Mesenchymal stem cell (in vitro differentiated cells and primary cell): ENCODE data around the gene FCER1G.

Source experiments
- DNase-seq: peaks from one replicate; pipeline ENCODE4 v3.0.0-alpha.2; 2013
- H2AFZ ChIP-seq: one replicate; pipeline ENCODE4 v1.6.1; 2013; ENCODE audit warnings: low read depth, mild to moderate bottlenecking, control low read depth, inconsistent platforms, low read length, moderate library complexity
- H2AK5ac ChIP-seq: 2 replicates; pipeline ENCODE4 v1.6.1; 2013; ENCODE audit warnings: low read length, moderate library complexity, mild to moderate bottlenecking, inconsistent platforms; ENCODE audit not compliant: severe bottlenecking
- H2BK120ac ChIP-seq: one replicate; pipeline ENCODE4 v1.6.1; 2013; ENCODE audit warnings: low read depth, mild to moderate bottlenecking, inconsistent platforms, low read length, moderate library complexity
- H2BK12ac ChIP-seq, 2 experiments: one replicate each; pipeline ENCODE4 v1.6.1; 2013; ENCODE audit warnings: inconsistent platforms in 2 of 2, low read length in 2 of 2, mild to moderate bottlenecking in 2 of 2, moderate library complexity in 2 of 2, control low read depth in 1 of 2
- H2BK15ac ChIP-seq: one replicate; pipeline ENCODE4 v1.6.1; 2013; ENCODE audit warnings: mild to moderate bottlenecking, low read depth, inconsistent platforms; ENCODE audit not compliant: poor library complexity, severe bottlenecking
- H2BK5ac ChIP-seq: 2 replicates; pipeline ENCODE4 v1.6.1; 2013; ENCODE audit warnings: low read depth, mild to moderate bottlenecking, low read length, control low read depth, inconsistent platforms; ENCODE audit not compliant: poor library complexity, severe bottlenecking
- H3K14ac ChIP-seq, 2 experiments: one replicate each; pipeline ENCODE4 v1.6.1; 2013; ENCODE audit warnings: inconsistent platforms in 2 of 2, low read length in 2 of 2, control low read depth in 1 of 2, mild to moderate bottlenecking in 1 of 2, moderate library complexity in 1 of 2
- H3K18ac ChIP-seq, 2 experiments: one replicate each; pipeline ENCODE4 v1.6.1; 2013; ENCODE audit warnings: inconsistent platforms in 2 of 2, low read length in 2 of 2, control low read depth in 1 of 2, low read depth in 1 of 2, mild to moderate bottlenecking in 1 of 2
- H3K23ac ChIP-seq, 2 experiments: one replicate each; pipeline ENCODE4 v1.6.1; 2013; ENCODE audit warnings: inconsistent platforms in 2 of 2, low read length in 2 of 2, mild to moderate bottlenecking in 2 of 2, moderate library complexity in 2 of 2, control low read depth in 1 of 2
- H3K27ac ChIP-seq: 2 replicates; pipeline ENCODE4 v1.5.1; 2013; ENCODE audit warnings: mild to moderate bottlenecking, moderate library complexity, low read length, control low read depth, inconsistent platforms; ENCODE audit not compliant: poor library complexity, severe bottlenecking
- H3K27me3 ChIP-seq, 2 experiments: 2 replicates each; pipeline versions ENCODE4 v1.6.1 to v1.7.0; 2013; ENCODE audit warnings: low read length in 2 of 2, mild to moderate bottlenecking in 2 of 2, moderate library complexity in 2 of 2, control low read depth in 1 of 2, inconsistent platforms in 1 of 2; ENCODE audit not compliant: control insufficient read depth in 1 of 2, insufficient read depth in 1 of 2
- H3K36me3 ChIP-seq, 2 experiments: 2 replicates each; pipeline versions ENCODE4 v1.6.1 to v1.7.0; 2013; ENCODE audit warnings: low read length in 2 of 2, control low read depth in 1 of 2, inconsistent platforms in 1 of 2, low read depth in 1 of 2, mild to moderate bottlenecking in 1 of 2; ENCODE audit not compliant: insufficient read depth in 2 of 2, control insufficient read depth in 1 of 2
- H3K4ac ChIP-seq, 2 experiments: one replicate each; pipeline ENCODE4 v1.6.1; 2013; ENCODE audit warnings: inconsistent platforms in 2 of 2, low read length in 2 of 2, mild to moderate bottlenecking in 2 of 2, moderate library complexity in 2 of 2, control low read depth in 1 of 2, low read depth in 1 of 2
- H3K4me1 ChIP-seq: 2 replicates; pipeline ENCODE4 v1.6.1; 2013; ENCODE audit warnings: low read depth, low read length, control low read depth; ENCODE audit not compliant: control insufficient read depth, insufficient read depth
- H3K4me2 ChIP-seq: 2 replicates; pipeline ENCODE4 v1.6.1; 2013; ENCODE audit warnings: low read length, mild to moderate bottlenecking, inconsistent platforms; ENCODE audit not compliant: poor library complexity, severe bottlenecking
- H3K4me3 ChIP-seq, 2 experiments: 2 replicates each; pipeline versions ENCODE4 v1.5.1 to v1.7.0; 2013; ENCODE audit warnings: low read length in 2 of 2, mild to moderate bottlenecking in 2 of 2, control low read depth in 1 of 2, low read depth in 1 of 2; ENCODE audit not compliant: insufficient read depth in 1 of 2
- H3K79me1 ChIP-seq: replicated peaks from 2 replicates; pipeline ENCODE4 v1.6.1; 2013; ENCODE audit warnings: mild to moderate bottlenecking, control low read depth, low read length, inconsistent platforms; ENCODE audit not compliant: poor library complexity, severe bottlenecking
- H3K9ac ChIP-seq: 2 replicates; pipeline ENCODE4 v1.7.0; 2013; ENCODE audit warnings: mild to moderate bottlenecking, low read length, moderate library complexity
- H3K9me3 ChIP-seq: 2 replicates; pipeline ENCODE4 v1.7.0; 2013; ENCODE audit warnings: mild to moderate bottlenecking, low read length; ENCODE audit not compliant: control insufficient read depth
- H4K8ac ChIP-seq: one replicate; pipeline ENCODE4 v1.6.1; 2013; ENCODE audit warnings: inconsistent platforms, mild to moderate bottlenecking, low read length, moderate library complexity
- H4K91ac ChIP-seq: one replicate; pipeline ENCODE4 v1.6.1; 2013; ENCODE audit warnings: mild to moderate bottlenecking, low read length, inconsistent platforms
- WGBS: methylation state at CpG from one replicate; pipeline ENCODE4 v1.1.7; 2013; ENCODE audit warnings: mixed read lengths; 5-methylcytosine and 5-hydroxymethylcytosine counted together

FCER1G gene

DNA sequence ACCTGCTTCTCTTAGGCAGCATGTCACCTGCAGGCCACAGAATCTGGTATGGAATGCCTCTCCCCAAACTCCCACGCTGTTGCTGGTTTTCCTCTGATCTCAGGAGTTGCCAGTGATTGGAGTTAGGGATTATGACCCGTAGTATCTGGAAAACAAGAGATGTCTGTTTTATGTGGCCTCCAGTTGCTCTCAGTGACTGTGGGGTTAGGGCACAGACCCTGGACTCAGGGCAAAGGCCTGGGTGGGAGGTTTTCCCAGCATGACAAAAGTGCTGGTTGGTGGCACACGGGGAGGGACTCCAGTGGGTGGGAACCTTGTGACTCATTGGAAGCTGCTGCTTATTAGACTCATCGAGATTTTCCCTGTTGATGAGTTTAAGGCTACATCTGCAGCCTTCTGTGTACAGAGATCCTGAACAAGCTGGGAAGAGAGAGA lies 23.0 kb downstream of the FCER1G start, which contains the start of gene NR1I3:
Gene NR1I3 (minus strand): TSS at position 165 of the 435 bp plus-strand sequence. CDS start 1,638 bp downstream, outside the sequence.
- Histone ChIP-seq H3K23ac (no peak within 1 kb of the TSS), H3K36me3 (no peaks in the 10 kb centered on the region), H3K18ac (no peak within 1 kb of the TSS), H3K27me3 (peaks cover 5 to 16% of the 10 kb centered on the region in 2 experiments), H3K9ac (no peak within 1 kb of the TSS), H2AK5ac (no peak within 1 kb of the TSS), H2AFZ (no peak within 1 kb of the TSS), H2BK15ac (no peak within 1 kb of the TSS), H3K4me1 (no peaks in the 10 kb centered on the region), H3K4me2 (no peak within 1 kb of the TSS), H3K79me1 (no peaks in the 10 kb centered on the region), H3K14ac (no peak within 1 kb of the TSS), H3K4ac (no peak within 1 kb of the TSS), H2BK12ac (no peak within 1 kb of the TSS), H3K4me3 (no peak within 1 kb of the TSS), H4K91ac (no peak within 1 kb of the TSS), H3K27ac (no peak within 1 kb of the TSS), H4K8ac (no peak within 1 kb of the TSS), H2BK120ac (no peak within 1 kb of the TSS), H2BK5ac (no peak within 1 kb of the TSS), H3K9me3 (no peaks in the 10 kb centered on the region)
- 64% methylated on average over 4 of the region's 4 CpGs for WGBS
- DNase-seq = no peak

DNA sequence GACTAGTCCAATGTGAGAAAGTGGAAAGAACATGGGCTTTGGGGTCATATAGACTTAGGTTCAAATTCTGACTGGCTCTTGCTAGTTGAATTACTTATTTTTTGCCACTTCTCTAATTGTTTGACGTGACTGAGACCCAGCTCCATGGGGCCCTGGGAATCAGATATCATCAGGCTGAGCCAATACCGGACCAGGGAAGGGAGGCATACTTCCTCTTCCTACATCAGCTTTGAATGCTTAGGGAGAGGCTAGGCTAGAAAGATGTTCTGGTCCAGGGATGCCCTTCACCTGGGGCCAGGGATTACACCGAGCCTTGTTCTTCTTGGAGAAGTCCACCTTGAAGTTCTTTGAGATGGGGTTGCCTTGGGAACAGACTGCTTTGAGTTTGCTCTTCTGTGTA lies 26.6 kb downstream of the FCER1G start:
- H2BK5ac ChIP-seq = no peak overlapping the region
- no peaks in the 10 kb centered on the region for H3K4me1 ChIP-seq
- no peak overlapping the region for H3K9ac ChIP-seq
- H3K4me2 ChIP-seq = no peak overlapping the region
- no peaks in the 10 kb centered on the region for H3K9me3 ChIP-seq
- H3K27ac ChIP-seq = no peak overlapping the region
- no peak overlapping the region for H3K23ac ChIP-seq
- no peak overlapping the region for H2BK12ac ChIP-seq
- no peaks in the 10 kb centered on the region for H3K36me3 ChIP-seq
- H2AFZ ChIP-seq = no peak overlapping the region
- H3K18ac ChIP-seq = no peak overlapping the region
- H2AK5ac ChIP-seq = no peak overlapping the region
- H2BK15ac ChIP-seq = no peak overlapping the region
- no peak overlapping the region for H3K4ac ChIP-seq
- H2BK120ac ChIP-seq = no peak overlapping the region
- H3K79me1 ChIP-seq = no peaks in the 10 kb centered on the region
- no peak for DNase-seq
- 71% methylated on average over 3 of the region's 3 CpGs for WGBS
- H4K91ac ChIP-seq = no peak overlapping the region
- H3K4me3 ChIP-seq = no peak overlapping the region
- H3K14ac ChIP-seq = no peak overlapping the region
- peaks cover 0 to 9% of the 10 kb centered on the region in 2 experiments for H3K27me3 ChIP-seq
- no peak overlapping the region for H4K8ac ChIP-seq

DNA sequence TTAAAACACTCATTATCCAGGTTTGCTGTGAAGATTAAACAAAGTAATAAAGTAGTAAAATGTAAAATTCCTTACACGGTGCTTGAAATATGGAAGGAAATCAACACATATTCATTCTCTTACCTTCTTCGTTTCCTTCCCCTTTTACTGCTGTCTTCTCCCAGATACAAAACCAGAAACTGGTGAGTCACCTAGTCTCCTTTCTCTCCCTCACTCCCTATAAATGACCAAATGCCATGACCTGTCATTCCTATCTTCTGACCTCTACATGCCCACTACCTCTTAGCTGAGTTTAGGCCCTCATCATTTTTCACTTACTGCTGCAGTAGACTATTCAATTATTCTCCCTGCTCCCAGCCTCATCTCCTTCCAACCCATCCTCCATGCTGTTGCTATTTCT lies 27.2 kb downstream of the FCER1G start:
- no peak for DNase-seq
- WGBS = 65% methylated on average over 2 of the region's 2 CpGs

DNA sequence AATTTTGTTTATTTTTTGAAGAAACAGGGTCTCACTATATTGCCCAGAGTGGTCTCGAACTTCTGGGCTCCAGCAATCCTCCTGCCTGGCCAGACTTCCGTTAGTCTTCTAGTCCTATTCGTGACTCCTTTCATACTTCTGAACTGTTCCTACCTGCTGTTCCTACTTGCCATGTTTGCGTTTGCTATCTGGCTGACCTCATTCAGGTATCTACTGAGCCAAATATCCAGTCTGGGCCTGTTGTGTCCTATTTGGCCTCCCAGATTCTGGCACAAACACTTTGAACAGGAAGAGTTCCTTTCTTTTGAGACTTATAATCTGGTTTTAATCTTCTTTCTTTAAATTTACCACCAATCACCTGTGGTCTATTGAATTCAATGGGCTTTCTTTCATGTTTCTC lies 29.8 kb downstream of the FCER1G start:
- H3K79me1 ChIP-seq = no peaks in the 10 kb centered on the region
- H3K27me3 ChIP-seq = peaks cover 0 to 9% of the 10 kb centered on the region in 2 experiments
- no peak overlapping the region for H3K4me2 ChIP-seq
- no peak overlapping the region for H3K18ac ChIP-seq
- H2BK5ac ChIP-seq = no peak overlapping the region
- H3K4me1 ChIP-seq = no peaks in the 10 kb centered on the region
- 87% methylated on average over 4 of the region's 4 CpGs for WGBS
- DNase-seq = no peak
- no peak overlapping the region for H4K91ac ChIP-seq
- H2BK15ac ChIP-seq = no peak overlapping the region
- H2BK120ac ChIP-seq = no peak overlapping the region
- no peaks in the 10 kb centered on the region for H3K9me3 ChIP-seq
- no peak overlapping the region for H2AFZ ChIP-seq
- no peak overlapping the region for H3K9ac ChIP-seq
- H3K14ac ChIP-seq = no peak overlapping the region
- no peak overlapping the region for H2BK12ac ChIP-seq
- H2AK5ac ChIP-seq = no peak overlapping the region
- no peak overlapping the region for H4K8ac ChIP-seq
- H3K36me3 ChIP-seq = no peaks in the 10 kb centered on the region
- H3K4ac ChIP-seq = no peak overlapping the region
- no peak overlapping the region for H3K4me3 ChIP-seq
- H3K27ac ChIP-seq = no peak overlapping the region
- H3K23ac ChIP-seq = no peak overlapping the region

More for the DNA sequence above, 27.2 kb downstream of the FCER1G start:
- Histone ChIP-seq H3K4ac (no peak overlapping the region), H3K9me3 (no peaks in the 10 kb centered on the region), H3K4me2 (no peak overlapping the region), H3K27me3 (peaks cover 0 to 9% of the 10 kb centered on the region in 2 experiments), H2AFZ (no peak overlapping the region), H3K23ac (no peak overlapping the region), H4K8ac (no peak overlapping the region), H3K18ac (no peak overlapping the region), H2AK5ac (no peak overlapping the region), H3K79me1 (no peaks in the 10 kb centered on the region), H3K4me3 (no peak overlapping the region), H2BK5ac (no peak overlapping the region), H3K14ac (no peak overlapping the region), H3K9ac (no peak overlapping the region), H3K4me1 (no peaks in the 10 kb centered on the region), H2BK15ac (no peak overlapping the region), H3K27ac (no peak overlapping the region), H2BK12ac (no peak overlapping the region), H3K36me3 (no peaks in the 10 kb centered on the region), H4K91ac (no peak overlapping the region), H2BK120ac (no peak overlapping the region)
